RWPE1 (cell line): Measurements from ENCODE around the gene OGDH.

Experiments
- CTCF ChIA-PET: fragments of 350-600 bp; sonication (Branson Sonifier 250); formaldehyde crosslinking; extraction: SDS; loops from one replicate; lab custom pipeline; 2021; lab: Yijun Ruan, JAX
- POLR2A ChIA-PET: fragments of 400-600 bp; formaldehyde crosslinking; extraction: SDS; loops from one replicate; lab custom pipeline; 2020; ENCODE audit warnings: antibody characterized with exemption; ENCODE audit not compliant: low non-redundant PET; lab: Yijun Ruan, JAX
- DNase-seq: peaks from one replicate; pipeline ENCODE4 v3.0.0; 2012; ENCODE audit warnings: low spot score
- H3K27ac ChIP-seq: fragments of 450-650 bp; 2 replicates; pipeline ENCODE4 v1.5.1; 2017
- CTCF ChIP-seq: fragments of 450-650 bp; conservative IDR thresholded peaks from 2 replicates; pipeline ENCODE4 v1.5.1; 2017; ENCODE audit warnings: low read depth, mild to moderate bottlenecking

OGDH gene

GRCh38 chr7:44703921-44704320 is 97.5 kb downstream of the OGDH start:
- POLR2A ChIA-PET, result no interaction called here
- DNase-seq, result no peak
- no peak overlapping the region for H3K27ac ChIP-seq
- TF ChIP-seq CTCF, result no peak
- CTCF ChIA-PET, result interaction anchor here (0.6 kb wide), 1 partner anchor 172 kb away, joined by 4 read pairs; no protein-coding TSS in a partner anchor

- POLR2A ChIA-PET, result no interaction called here
- no peak for DNase-seq
- no peak for TF ChIP-seq CTCF
- CTCF ChIA-PET, result interaction anchor here (0.6 to 1.0 kb wide), 2 partner anchors 13 to 818 kb away, joined by 3 to 5 read pairs; no protein-coding TSS in a partner anchor
- no peak overlapping the region for H3K27ac ChIP-seq
Observed at GRCh38 chr7:44705434-44705833, 99.0 kb downstream of the OGDH start.

- POLR2A ChIA-PET, result no interaction called here
- no peak for TF ChIP-seq CTCF
- no peak for DNase-seq
- peak overlapping the region; percentile 48; the same call in 1 of the 2 replicates for H3K27ac ChIP-seq
- CTCF ChIA-PET, result interaction anchor here (0.6 kb wide), 1 partner anchor 135 kb away, joined by 4 read pairs; no protein-coding TSS in a partner anchor
Observed at GRCh38 chr7:44706788-44707557, 100.5 kb downstream of the OGDH start.

GRCh38 chr7:44707558-44708230 is 101.3 kb downstream of the OGDH start:
- CTCF ChIA-PET, result no interaction called here
- TF ChIP-seq CTCF, result no peak
- POLR2A ChIA-PET, result no interaction called here
- DNase-seq, result no peak
- peak overlapping the region; percentile 48 for H3K27ac ChIP-seq

- ChIA-PET CTCF (no interaction called here), POLR2A (interaction anchor here (0.6 kb wide), 1 partner anchor 12 kb away, joined by 4 read pairs; no protein-coding TSS in a partner anchor)
- DNase-seq, result no peak
- TF ChIP-seq CTCF, result no peak
- H3K27ac ChIP-seq, result peak overlapping the region; percentile 48
Observed at GRCh38 chr7:44709011-44709915, 102.8 kb downstream of the OGDH start.
